HuH-7 (cell line): ENCODE measurements around the gene SLC25A21.

Experiments used
- DNase-seq: peaks from one replicate; pipeline ENCODE4 v3.0.0; 2011; ENCODE audit warnings: low spot score

Gene SLC25A21

DNA sequence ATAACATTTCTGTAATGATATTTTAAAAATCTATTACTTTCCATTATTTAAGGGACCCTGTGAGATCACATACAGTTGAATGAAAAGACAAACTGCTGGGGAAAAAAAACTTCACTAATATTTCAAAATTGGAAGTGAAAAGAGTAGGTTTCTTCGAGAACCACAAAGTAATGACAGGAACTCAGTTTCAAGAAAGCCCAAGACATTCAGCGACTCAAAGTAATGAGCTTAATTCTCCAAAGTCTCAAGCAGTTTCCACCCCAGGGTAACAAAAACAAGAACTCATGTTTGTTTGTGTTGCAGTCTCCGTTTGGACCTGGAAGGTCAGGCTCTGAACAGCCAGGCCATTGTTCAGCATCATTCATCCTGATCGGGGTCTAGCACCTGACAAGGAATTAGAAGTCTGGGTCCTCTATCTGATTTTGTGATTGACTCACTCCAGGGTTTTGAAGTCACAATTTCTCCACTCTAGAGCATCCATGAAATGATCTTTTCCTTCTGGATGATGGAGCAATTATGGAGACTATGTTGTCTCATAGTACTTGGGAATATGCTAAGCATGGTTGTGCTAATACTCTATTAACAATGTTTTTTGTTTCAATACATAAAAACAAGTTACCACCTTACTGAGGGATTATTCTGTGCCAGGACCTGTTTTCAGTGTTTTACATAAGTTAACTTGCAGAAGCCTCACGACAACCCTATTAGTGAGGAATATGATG is 126.9 kb downstream of the SLC25A21 start:
- no peak for DNase-seq

DNA sequence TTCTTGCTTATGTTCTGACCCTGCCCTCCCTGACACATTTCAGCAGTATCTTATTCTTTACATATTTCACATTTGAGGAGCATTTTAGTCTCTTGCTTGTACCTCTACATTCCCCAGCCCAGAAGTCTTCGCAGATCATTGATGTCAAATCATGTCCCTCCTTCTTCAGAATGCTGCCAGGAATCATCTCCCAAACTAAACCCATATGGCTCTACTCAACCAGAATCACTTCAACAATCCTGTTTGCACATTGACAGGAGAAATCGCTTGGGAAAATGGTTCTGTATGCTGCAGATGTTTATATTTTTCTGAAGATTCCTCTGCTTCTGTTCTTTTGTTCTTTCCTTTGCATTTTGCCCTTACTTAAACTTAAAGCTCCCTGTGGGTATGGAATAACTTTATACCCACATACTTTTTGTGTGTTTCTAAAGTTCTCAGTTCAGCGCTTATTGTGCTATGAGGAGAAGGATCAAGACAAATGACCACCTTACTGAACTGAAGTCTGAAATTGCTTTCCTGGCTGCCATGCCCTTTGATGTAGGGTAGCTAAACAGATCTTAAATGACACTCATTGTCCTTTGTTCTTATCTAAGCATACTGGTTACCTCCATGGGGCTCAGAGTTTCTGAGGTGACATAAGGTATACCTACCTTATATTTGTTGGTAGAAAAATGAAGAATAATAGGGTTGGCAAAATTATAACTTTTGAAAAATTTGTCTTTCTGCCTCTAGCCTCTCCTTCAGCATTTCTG is 134.6 kb downstream of the SLC25A21 start:
- no peak for DNase-seq

DNA sequence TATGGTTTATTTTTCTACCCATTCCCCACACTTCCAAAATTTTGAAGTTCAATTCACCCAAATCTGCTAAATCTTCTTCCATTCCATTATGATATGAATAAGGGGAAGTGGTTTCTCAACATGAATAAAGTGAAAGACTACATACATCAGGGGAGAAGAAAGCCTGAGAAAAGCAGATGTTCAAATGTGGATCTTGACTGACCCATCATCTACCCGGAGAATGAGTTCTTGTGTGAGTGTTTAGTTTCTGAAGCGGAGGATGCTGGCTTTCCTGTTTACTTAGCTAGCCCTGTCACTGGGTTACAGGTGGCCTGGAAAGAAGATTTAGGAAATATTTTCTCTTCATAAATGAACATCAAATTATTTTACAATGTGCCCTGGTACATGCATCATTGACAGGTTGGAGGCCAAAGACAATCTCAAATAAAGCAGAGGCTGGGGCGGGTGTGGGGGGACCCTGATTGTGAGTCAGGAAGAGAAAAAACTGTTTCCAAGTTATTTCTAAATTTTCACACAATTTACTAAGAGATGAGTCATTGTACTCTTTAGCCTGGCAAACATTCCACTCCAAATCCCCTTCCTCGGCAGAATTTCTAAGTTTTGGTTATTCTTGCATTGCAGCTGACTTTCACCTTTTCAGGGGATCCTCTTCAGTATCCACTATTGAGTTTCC is 135.6 kb downstream of the SLC25A21 start:
- no peak for DNase-seq

DNA sequence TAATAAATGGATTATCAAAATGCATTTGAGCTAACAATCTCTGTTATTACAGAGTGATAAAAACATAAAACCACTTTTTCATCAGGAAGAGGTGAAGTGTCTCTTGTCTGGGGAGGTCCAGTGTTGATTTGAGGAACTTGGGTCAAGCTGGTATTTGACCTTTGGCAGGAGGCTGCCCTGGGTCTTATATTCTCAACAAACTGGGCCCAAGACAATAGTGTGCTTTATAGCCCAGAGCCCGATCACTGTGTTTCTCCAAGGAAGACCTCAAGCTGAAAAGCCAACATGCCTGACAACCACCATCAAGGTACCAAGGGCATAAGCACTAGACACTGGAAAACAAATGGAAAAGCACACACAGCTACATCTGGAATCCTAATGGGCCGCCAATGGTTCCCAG is 137.0 kb downstream of the SLC25A21 start:
- DNase-seq: no peak

DNA sequence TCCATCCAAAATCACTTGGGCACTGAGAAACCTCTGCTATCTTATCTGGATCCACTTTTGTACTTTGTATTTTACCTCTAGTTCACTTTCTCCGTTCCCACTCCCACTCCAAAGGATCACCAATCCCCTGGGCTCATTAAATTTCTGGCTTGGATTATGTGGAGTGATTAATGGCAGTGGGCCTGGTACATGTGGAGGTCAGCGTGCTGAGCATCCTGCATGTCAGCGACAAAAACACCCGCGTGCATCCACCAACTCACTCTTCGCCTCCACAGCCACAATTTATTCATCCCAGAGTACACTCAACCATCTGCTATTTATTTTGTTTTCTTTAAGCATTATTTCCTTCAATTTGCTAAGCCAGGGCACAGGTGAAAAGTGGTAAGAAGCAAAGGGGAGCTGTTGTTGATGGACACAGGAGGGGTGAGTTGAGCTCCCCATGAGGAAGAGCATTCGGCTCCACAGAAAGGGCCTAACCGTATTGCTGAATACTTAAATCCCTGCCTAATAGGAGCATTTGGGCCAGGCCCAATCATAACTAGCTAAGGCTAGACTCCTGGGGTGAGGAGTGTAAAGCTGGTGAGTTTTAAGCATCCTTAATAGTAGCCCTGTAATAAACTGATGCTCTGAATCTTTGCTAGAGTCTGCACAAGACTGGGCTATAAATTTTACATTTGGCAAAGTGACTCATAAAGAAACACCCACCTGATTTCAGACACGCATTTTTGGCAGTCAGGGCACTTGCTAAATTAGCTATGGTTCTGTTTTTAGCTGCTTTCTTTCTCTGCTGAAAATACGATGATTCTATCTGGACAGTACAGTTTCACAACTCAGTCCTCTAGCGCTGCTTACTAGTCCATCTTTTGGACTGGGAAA is 137.8 kb downstream of the SLC25A21 start:
- no peak for DNase-seq

DNA sequence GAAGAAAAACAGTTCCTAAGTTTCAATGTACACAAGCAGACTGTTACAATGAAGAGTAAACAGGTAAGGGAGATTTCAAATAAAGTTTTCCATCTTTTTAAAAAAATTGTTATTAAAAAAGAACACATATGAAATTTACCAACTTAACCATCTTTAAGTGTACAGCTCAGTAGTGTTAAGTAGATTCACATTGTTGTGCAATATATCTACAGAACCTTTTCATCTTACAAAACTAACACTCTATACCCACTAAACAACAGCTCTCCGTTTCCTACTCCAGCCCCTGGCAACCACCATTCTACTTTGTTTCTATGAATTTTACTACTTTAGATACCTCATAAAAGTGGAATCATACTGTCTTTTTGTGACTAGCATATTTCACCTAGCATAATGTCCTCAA is 139.5 kb downstream of the SLC25A21 start:
- no peak for DNase-seq

DNA sequence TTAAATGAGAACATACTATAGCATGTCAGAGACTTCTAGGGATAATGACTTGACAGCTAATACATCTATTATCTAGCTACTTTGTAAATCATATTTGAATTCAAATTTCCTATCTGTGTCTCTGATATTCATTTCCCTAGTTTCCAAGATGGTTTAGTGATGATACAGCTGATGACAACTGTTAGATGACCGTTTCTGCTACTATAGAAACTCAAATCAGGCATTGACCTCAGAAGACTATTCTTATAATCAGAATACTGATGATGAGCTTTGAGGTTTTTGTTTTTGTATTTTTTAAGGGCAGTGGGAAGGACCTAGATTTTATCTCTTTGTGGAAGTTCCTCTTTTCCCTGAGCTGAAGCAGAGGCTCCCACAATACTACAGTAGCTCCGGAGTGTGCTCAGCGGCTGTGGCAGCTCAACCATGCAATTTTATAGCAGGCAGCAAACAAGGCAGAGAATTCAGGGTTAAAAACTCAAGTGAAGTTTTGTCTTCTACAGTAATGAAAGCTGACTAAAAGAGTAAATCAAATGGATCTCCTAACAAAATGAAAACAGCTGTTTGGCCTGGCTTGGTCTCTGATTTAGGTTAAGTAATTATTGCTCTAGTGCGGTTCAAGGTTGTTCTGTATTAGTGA is 145.1 kb downstream of the SLC25A21 start:
- DNase-seq: no peak

DNA sequence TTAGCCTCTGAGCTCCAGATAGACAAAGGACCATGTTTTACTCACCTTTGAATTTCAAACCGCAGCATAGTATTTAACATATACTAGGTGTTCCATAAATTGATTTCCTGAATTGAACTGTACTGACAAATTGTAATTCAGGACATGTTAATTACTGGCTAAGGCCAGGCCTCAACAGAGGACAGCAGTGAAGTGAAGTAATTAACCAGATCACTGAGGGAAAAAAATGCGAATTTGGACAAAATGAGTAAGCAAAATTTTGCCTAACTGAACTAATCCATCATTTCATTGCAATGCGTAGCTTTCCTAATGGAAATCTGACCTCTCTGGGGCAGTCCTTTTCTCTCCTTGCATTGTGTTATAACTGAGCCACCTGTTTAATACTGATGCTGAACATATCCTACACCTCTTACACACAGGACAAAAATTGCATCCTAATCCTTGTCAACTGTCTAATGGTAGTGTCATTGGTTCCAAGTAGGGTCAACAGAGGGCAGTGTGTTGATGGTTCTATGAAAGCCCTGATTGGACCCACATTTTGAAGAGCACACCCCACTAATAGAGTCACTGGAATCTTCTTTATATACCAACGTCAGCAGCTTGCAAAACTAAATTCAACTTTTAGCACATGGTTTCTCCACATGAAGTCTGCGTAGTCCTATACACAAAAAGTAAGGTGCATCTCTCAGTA is 148.4 kb downstream of the SLC25A21 start:
- DNase-seq: no peak

DNA sequence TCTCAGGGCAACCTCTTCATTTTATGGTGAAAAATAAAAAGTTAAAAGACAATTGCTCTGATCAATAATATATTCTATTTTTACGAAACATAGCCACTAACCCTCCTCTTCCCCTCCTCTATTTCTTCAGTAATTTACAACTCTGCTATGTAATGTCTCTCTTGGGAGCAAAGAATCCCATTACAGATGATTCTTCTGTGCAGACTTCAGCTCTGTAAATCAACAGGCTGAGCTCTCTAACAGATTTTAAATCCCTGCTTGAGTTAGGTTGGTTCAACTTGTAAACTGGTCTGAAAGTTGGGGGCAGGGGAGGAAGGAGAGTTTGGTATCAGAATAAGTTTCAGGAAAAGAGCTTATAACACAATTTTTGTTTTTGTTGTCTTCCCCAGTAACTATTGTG is 151.0 kb downstream of the SLC25A21 start:
- no peak for DNase-seq

DNA sequence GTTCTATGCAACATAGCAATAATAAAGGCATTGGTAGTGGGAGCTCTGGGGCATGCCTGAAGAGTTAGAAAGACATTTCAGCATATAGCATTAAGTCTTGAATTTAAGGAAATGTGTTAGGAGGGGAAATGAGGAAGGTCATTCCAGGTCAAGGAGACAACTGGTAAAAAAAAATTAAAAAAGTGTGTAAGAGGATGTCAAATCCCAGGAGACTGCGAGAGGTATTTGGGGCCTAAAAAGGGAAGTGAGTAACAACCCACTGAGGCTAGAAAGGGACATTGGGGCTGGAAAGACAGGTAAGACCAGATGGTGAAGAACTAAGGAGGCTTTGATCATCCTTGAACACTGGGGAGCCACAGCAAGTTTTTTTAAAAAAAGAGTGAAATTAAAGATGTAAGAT is 152.9 kb downstream of the SLC25A21 start:
- DNase-seq: no peak

DNA sequence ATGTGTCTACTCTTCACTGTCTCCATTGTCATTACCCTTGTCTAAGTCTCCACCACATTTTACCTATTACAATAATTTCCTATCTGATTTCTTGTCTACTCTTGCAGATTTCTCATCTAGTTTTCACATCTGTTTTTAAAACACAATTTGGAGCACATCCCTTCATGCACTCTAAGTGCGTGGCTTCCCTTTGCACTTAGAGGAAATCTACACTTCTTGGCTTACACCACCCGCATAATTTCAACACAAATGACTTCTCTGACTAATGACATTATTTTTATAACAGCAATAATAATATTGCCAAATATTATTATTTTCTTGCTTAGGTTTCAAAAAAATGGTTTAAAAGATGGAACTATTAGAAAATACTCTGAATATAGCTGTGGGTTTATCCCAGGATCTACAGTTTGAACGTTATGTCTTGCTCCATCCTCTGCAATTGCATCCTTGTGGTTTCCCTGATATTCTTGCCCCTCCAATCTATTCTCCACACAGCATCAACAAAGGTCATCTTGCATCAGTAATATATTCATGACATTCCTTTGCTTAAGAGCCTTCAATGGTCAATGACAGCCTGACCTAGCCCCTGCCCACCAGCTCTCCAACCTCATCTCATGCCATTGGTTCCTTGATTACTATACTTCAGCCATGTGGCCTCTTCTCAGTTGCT is 153.7 kb downstream of the SLC25A21 start:
- no peak for DNase-seq

DNA sequence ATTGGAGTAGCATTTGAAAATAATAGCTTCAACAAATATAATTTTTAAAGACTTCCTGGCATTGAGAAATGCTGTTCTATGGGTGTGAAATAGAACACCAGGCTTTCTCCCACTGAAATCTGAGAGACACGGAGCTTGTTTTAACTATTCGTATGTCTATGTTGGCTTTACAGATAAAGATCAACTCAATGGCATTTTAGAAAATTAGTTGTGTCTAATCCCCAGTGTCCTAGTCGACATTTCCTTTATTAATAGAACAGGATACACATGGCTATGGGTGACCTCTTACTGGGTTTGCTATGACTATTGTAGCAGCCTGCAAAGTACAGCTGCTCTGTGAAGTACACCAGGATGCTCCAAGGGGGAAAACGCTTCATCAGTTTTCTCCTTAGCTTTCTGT is 159.3 kb downstream of the SLC25A21 start:
- DNase-seq: no peak

DNA sequence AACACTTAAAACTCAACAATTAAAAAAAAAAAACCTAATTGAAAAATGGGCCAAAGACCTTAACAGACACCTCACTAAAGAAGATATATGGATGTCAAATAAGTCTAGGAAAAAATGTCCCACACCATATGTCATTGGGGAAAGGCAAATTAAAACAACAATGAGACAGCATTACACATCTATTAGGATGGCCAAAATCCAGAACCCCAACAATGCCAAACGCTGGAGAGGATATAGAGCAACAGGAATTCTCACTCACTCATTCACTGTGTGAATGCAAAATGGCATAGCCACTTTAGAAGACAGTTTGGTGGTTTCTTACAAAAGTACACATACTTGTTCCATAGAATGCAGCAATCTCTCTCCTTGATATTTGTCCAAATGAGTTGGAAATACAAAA is 173.7 kb downstream of the SLC25A21 start:
- DNase-seq: no peak

DNA sequence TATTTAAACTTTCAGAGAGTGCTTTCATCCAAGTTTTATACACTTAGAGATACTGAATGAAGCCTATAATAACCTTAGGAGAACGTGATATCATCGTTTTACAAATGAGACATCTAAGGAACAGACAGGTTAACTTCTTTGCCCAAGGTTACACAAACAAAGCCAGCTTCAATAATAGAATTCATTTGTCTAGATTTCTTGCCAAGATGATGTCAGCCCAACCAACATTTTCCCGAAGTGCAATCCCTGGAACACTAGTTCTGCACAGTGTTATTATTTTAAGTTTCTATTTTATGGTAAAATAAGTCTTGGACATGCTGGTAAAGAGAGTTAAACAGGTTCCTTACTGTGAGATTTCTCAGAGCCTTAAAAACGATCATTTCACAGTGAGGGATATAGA is 174.6 kb downstream of the SLC25A21 start:
- no peak for DNase-seq

DNA sequence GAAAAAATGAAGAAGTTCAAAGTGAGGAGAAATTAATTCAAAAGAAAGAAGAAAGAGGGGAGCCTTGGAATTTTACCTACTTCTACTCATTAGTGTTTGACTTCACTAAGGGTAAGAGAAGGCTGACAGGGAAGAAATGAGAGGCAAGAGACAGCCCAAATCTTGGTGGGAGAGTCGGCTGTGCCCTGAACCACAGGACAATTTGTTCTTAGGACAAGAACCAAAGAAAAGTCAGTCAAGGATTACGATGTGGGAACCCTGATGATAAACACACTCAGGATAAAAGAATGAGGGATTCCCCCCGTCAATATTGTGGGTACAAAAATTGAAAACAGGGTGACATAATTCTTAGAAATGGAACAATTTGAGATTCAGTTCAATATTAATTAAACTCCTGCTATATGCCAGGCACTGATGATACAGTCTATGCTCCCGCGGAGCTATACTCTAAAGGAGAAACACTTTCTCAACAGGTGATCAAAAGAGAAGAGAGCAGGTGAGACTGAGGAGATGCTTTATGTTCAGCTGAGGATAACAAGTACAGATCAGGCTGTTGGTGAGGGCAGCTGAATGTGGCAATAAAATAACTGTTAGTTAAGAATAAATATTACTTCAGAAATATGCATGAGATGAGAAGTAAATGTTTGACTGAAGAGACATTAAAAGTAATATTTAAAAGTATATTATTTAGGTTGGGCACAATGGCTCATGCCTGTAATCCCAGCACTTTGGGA is 175.4 kb downstream of the SLC25A21 start:
- DNase-seq: no peak

DNA sequence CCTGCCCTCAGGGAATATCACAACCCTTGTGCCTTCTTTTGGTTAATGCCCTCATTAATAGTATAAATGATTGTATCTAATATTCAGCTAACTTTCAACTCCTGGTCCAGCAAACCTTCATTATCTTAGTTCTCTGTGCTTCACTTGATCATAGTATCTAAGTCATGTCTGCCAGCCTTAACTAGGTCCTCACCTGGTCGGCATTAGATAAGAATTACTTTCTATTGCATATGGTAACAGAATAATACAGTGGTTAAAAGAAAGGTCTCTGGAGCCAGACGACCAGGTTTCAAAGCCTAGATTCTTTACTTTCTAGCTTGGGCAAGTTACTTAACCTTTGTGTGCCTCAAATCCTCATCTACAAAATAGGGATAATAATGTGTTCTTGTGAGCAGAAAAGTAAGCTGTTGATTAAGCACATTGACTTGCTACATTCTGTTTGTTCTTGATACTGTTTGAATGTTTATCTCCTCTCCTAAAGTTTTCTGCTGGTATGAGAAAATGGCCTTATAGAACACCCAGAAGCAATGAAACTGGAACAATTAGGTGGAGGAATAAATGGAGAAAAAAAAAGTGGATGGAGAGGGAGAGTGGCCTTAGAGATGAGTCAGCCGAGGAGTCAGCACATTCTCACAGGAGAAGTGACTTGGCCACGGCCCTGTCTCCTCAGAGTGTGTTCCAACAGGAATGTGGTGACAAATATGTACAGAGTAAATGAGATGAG is 176.1 kb downstream of the SLC25A21 start:
- no peak for DNase-seq

DNA sequence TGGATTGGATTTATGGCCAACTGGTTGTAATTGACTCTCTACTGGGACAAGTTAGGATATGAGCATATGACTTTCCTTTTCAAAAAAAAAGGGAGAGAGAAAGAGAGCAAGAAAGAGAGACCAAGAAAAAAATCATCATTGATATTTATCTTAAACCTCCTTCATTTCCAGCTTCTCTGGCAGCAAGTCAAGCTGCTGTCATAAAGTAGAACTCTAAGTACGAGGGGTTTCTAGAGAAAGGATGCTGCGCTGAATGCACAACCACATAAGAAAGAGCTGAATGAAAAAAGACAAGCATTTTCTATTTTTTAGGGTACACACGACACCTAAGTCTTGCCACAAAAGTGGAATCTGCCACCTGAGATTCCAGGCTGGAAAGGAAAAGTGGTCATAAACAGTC is 182.6 kb downstream of the SLC25A21 start:
- no peak for DNase-seq

DNA sequence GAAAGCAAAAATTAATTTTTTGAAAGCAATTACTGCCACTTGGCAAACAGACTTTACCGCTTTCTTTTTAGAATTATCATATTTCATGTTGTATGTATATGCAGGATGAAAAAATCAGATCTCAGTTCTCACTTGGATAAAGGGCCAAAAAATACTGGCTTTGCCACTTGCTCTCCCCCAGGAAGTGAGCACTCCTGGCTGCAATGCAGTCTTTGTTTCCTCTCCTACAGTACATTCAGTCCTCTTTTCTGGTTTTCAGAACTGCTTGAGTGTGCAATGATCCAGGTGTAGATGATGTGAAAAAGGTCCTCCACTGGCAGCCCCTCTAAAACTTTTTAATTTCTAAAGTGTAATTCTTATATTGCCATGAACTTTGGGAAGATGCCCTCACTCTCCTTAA is 183.4 kb downstream of the SLC25A21 start:
- no peak for DNase-seq

DNA sequence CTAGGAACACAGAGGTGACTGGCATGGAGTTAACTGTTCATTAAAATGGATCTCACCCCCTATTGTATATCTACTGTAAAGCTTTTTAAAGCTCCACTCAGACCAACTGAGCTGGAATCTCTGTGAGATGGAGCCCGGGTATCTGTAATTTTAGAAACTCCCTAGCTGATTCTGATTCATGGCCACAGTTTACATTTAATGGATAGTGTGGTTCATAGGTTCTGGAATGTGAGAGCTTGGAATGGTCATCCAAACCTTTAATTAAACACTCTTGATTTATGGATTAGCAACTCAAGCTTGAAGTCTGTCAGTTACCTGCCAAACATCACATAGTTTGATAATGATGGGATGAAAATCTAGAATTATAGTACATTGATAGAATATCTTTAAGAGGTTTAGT is 183.8 kb downstream of the SLC25A21 start:
- DNase-seq: no peak
